Stimulated activated CD8-positive, alpha-beta memory T cell treated with anti-CD3 and anti-CD28 coated beads, Interleukin-4, amount 100 ng/mL, for 24 hours (primary cell): ENCODE measurements around the gene RPS16.
"Not testable (repeated sequence)": the region's sequence is repeated elsewhere in the genome, so short reads cannot be mapped to it uniquely, and the experiment has no call there.

Source experiments
- DNase-seq: peaks from one replicate; pipeline ENCODE4 v3.0.0-alpha.2; 2020; ENCODE audit warnings: low read depth

The RPS16 gene

GRCh38 chr19:39435499-39436349 lies at the start of gene RPS16:
Gene RPS16, minus strand, starts transcription at chr19:39435949. Its CDS starts 54 bp downstream, at chr19:39435895.
- DNase-seq: peak; percentile 99

- DNase-seq: no peak
These were observed 47.4 kb upstream of the RPS16 start for GRCh38 chr19:39483141-39483540.

GRCh38 chr19:39481676-39482075 lies 45.9 kb upstream of the RPS16 start:
- DNase-seq: no peak

- DNase-seq: no peak
These were observed 45.4 kb upstream of the RPS16 start for GRCh38 chr19:39481229-39481545.

- DNase-seq: peak; percentile 98
These were observed 44.8 kb upstream of the RPS16 start, which contains the start of gene TIMM50 for GRCh38 chr19:39480337-39481228. Gene TIMM50, plus strand, starts transcription at chr19:39480838. Its CDS starts 16 bp downstream, at chr19:39480854.

GRCh38 chr19:39479916-39480315 lies 44.2 kb upstream of the RPS16 start:
- no peak for DNase-seq

GRCh38 chr19:39479319-39479801 lies 43.6 kb upstream of the RPS16 start:
- not testable (repeated sequence) for DNase-seq

- DNase-seq: no peak
These were observed 40.0 kb upstream of the RPS16 start for GRCh38 chr19:39475748-39476147.

GRCh38 chr19:39474139-39474620 lies 38.4 kb upstream of the RPS16 start:
- peak; percentile 56 for DNase-seq

GRCh38 chr19:39473443-39473960 lies 37.8 kb upstream of the RPS16 start:
- no peak for DNase-seq

GRCh38 chr19:39472746-39473442 lies 37.1 kb upstream of the RPS16 start:
- DNase-seq: no peak

- DNase-seq: no peak
These were observed 36.2 kb upstream of the RPS16 start for GRCh38 chr19:39471756-39472536.

- no peak for DNase-seq
These were observed 35.1 kb upstream of the RPS16 start for GRCh38 chr19:39470724-39471339.

GRCh38 chr19:39469567-39469966 lies 33.8 kb upstream of the RPS16 start:
- DNase-seq: no peak

- DNase-seq: no peak
These were observed 33.3 kb upstream of the RPS16 start for GRCh38 chr19:39469036-39469435.

- no peak for DNase-seq
These were observed 32.2 kb upstream of the RPS16 start for GRCh38 chr19:39467941-39468340.

- DNase-seq: no peak
These were observed 30.4 kb upstream of the RPS16 start for GRCh38 chr19:39465956-39466747.

- DNase-seq: no peak
These were observed 27.7 kb upstream of the RPS16 start for GRCh38 chr19:39463403-39463802.

- DNase-seq: not testable (repeated sequence)
These were observed 15.5 kb upstream of the RPS16 start for GRCh38 chr19:39451257-39451656.
